D721Med (cell line): Measurements from ENCODE around the gene MAST4.

Experiments used
- DNase-seq: peaks from one replicate; pipeline ENCODE4 v3.0.0; 2011; ENCODE audit warnings: low spot score; ENCODE audit not compliant: insufficient read length
- FAIRE-seq: peaks from 2 replicates; lab custom pipeline; 2011; peaks lifted over from hg19 to GRCh38; lab: Jason Lieb, UNC
- TF ChIP-seq, protein P1 (sequence below): IDR thresholded peaks from 2 replicates; pipeline ENCODE4 v1.5.1; 2012; ENCODE audit warnings: mild to moderate bottlenecking, control low read depth; ENCODE audit not compliant: insufficient read depth; ENCODE audit errors: missing control alignments

The MAST4 gene

DNA sequence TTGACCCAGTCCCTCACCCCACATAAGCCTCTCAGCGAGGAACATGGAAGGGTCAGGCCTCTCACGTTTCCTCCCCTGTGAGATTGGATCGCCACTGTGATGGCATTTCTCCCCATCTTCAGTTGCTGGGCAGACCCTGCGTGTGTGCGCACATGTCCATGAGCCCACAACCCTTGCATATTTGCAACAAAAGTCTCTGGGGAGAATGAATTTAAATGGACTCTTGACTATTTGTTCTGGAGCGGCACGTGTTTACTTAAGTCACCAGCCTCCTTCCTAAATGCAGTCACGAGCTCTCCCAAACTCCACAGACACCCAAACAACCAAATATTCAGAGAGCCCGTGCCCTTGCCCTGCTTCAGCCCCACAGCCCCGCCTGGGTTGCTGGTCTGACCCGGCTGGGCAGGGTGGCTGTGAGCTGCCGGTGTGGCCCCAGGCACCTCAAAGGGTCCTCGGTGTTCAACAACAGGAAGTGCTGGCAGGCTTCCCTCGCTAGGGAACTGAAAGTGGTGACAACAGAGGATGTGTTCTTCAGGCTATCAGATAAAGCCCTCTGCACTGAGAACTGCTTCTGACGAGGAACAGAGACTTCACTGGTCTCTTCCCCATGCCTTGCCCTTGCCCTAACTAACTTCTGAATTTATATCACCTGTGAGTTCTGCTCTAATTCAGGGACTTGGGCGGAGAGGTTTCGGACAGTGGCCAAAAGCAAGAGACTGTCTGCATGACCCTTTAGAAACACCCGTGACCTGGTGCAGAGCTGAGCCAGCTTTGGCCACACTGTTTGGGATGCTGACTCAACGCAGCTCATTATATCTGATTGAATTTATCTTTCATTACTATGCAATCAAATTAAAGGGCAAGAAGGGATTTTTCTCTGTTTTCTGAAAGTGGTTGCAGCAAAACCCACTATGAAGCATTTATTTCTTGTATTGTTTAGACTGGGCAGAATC lies 619.6 kb downstream of the MAST4 start:
- DNase-seq: no peak
- FAIRE-seq: no peak

DNA sequence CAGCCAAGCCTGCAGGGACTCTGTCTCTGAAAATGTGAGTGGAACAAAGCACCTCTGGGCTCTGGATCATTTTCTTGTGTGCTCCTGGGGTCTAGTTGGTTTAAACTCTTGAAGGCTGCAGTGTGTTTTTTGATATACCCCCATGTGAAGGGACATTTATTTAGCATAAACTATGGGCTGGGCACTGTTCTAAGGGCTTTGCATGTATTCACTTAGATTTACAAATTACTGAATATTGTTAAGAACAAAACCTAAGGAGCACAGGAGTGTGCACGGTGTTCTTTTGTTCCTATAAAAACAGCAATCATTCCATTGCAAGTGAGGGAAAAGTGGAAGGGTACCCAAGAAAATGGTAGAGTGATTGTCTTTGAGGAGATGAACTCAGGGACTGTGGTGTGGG lies 620.4 kb downstream of the MAST4 start:
- DNase-seq (no peak), FAIRE-seq (no peak)
- TF ChIP-seq, protein P1, sequence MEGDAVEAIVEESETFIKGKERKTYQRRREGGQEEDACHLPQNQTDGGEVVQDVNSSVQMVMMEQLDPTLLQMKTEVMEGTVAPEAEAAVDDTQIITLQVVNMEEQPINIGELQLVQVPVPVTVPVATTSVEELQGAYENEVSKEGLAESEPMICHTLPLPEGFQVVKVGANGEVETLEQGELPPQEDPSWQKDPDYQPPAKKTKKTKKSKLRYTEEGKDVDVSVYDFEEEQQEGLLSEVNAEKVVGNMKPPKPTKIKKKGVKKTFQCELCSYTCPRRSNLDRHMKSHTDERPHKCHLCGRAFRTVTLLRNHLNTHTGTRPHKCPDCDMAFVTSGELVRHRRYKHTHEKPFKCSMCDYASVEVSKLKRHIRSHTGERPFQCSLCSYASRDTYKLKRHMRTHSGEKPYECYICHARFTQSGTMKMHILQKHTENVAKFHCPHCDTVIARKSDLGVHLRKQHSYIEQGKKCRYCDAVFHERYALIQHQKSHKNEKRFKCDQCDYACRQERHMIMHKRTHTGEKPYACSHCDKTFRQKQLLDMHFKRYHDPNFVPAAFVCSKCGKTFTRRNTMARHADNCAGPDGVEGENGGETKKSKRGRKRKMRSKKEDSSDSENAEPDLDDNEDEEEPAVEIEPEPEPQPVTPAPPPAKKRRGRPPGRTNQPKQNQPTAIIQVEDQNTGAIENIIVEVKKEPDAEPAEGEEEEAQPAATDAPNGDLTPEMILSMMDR: no peak

More for the DNA sequence above, 619.6 kb downstream of the MAST4 start:
- TF ChIP-seq, protein P1: no peak
